Measurements from ENCODE around the gene LRTM2. TPM values are rescaled to one million over a fixed set of nuclear protein-coding genes. Genes with fewer than 3 reads are reported as not detected.

The LRTM2 gene
- total RNA-seq, 4 donors from 2014 or later, result not detected

DNA sequence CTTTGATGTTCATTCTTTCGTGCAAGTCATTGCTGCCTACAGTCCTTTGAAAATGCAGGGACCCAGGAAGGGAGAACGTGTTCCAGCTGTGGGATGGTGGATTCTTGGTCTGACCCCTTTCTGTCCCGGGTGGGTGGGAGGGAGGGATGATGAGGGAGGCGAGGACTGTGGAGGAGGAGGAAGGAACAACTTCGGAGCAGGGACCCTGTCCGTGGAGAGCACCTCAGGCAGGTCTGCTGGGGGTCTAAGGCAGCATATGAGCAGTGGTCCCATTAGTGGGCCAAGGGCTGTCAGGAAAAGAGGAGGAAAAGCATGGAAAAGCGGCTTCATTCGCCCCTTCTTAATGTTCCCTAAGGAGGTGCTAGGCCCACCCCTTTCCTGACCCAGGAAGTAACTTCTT, 62.0 kb downstream of the LRTM2 start:
- Histone ChIP-seq H3K36me3 (no peaks in the 10 kb centered on the region), H3K9me3 (no peaks in the 10 kb centered on the region), H3K4me1 (no peaks in the 10 kb centered on the region), H3K27ac (no peak overlapping the region), H3K4me3 (no peak overlapping the region), H3K27me3 (no peaks in the 10 kb centered on the region)
- intact Hi-C loops (cut with DNase I; ENCODE audit: low total_unique reads) (no loop called here), in situ Hi-C loops (cut with MboI; ENCODE audit: low pct_ligation_motif_present in 1 of 4, low pct_unique_long_range_greater_than_20kb in 1 of 4, low sequenced_read_pairs in 3 of 4) (no loop called here)
- WGBS, 2 donors (ENCODE audit: low coverage in 1 of 2), result 88% methylated on average over 8 of the region's 8 CpGs; no CpG with 5 or more reads in 1 of the 2 donors
- no peak for DNase-seq
- TF ChIP-seq, protein P1, sequence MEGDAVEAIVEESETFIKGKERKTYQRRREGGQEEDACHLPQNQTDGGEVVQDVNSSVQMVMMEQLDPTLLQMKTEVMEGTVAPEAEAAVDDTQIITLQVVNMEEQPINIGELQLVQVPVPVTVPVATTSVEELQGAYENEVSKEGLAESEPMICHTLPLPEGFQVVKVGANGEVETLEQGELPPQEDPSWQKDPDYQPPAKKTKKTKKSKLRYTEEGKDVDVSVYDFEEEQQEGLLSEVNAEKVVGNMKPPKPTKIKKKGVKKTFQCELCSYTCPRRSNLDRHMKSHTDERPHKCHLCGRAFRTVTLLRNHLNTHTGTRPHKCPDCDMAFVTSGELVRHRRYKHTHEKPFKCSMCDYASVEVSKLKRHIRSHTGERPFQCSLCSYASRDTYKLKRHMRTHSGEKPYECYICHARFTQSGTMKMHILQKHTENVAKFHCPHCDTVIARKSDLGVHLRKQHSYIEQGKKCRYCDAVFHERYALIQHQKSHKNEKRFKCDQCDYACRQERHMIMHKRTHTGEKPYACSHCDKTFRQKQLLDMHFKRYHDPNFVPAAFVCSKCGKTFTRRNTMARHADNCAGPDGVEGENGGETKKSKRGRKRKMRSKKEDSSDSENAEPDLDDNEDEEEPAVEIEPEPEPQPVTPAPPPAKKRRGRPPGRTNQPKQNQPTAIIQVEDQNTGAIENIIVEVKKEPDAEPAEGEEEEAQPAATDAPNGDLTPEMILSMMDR (IDR thresholded peaks at IDR 0.05), result no peak
- TF ChIP-seq POLR2A (IDR thresholded peaks at IDR 0.05) (no peak), POLR2AphosphoS5 (IDR thresholded peaks at IDR 0.05) (no peak), EP300 (IDR thresholded peaks at IDR 0.05; ENCODE audit: low read depth) (no peak)

DNA sequence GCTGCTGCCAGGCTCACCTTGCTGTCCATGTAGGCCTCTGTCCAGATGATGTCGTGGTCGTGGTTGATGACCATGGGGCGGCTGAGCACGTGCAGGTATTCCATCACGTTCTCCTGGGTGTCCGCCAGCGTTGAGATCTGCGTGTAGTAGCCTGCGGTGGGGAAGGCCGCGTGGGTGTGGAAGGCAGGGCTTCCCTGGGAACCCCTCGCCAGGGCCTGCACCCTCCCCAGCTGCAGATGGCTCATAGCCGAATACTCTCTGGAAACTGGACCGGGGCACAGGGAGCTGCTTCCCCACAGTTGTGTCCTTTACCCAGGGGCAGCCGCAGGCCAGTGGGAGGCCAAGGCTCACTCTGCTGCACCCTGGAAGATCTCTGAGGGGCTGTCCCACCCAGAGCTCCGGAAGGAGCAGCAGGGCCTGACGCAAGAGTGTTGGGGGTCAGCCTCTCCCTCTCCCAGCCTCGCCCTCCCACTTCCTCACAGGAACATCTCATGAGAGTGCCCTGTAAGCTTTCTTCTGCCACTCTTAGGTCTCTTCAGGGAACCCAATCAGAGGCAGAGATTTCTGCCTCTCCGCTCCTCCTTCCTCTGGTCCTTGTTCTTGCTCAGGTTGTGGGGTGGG, 62.6 kb downstream of the LRTM2 start:
- Histone ChIP-seq H3K27ac (no peak overlapping the region), H3K4me1 (no peaks in the 10 kb centered on the region), H3K36me3 (no peaks in the 10 kb centered on the region), H3K9me3 (no peaks in the 10 kb centered on the region), H3K27me3 (no peaks in the 10 kb centered on the region), H3K4me3 (no peak overlapping the region)
- WGBS, 2 donors (ENCODE audit: low coverage in 1 of 2), result 86% methylated on average over 19 of the region's 19 CpGs; no CpG with 5 or more reads in 1 of the 2 donors
- in situ Hi-C loops (cut with MboI; ENCODE audit: low pct_ligation_motif_present in 1 of 4, low pct_unique_long_range_greater_than_20kb in 1 of 4, low sequenced_read_pairs in 3 of 4) (no loop called here), intact Hi-C loops (cut with DNase I; ENCODE audit: low total_unique reads) (no loop called here)
- TF ChIP-seq, protein P1 (IDR thresholded peaks at IDR 0.05), result no peak
- TF ChIP-seq POLR2A (IDR thresholded peaks at IDR 0.05), result no peak
- TF ChIP-seq EP300 (IDR thresholded peaks at IDR 0.05; ENCODE audit: low read depth), result no peak
- no peak for TF ChIP-seq POLR2AphosphoS5 (IDR thresholded peaks at IDR 0.05)
- DNase-seq, result no peak

- intact Hi-C loops (cut with DNase I; ENCODE audit: low total_unique reads) (no loop called here), in situ Hi-C loops (cut with MboI; ENCODE audit: low pct_ligation_motif_present in 1 of 4, low pct_unique_long_range_greater_than_20kb in 1 of 4, low sequenced_read_pairs in 3 of 4) (no loop called here)
- Histone ChIP-seq H3K27me3 (no peaks in the 10 kb centered on the region), H3K36me3 (no peaks in the 10 kb centered on the region), H3K9me3 (no peaks in the 10 kb centered on the region), H3K4me1 (no peaks in the 10 kb centered on the region), H3K4me3 (no peak overlapping the region), H3K27ac (no peak overlapping the region)
- DNase-seq, result no peak
- TF ChIP-seq POLR2A (IDR thresholded peaks at IDR 0.05), result no peak
- TF ChIP-seq, protein P1 (IDR thresholded peaks at IDR 0.05), result no peak
- TF ChIP-seq EP300 (IDR thresholded peaks at IDR 0.05; ENCODE audit: low read depth), result no peak
- TF ChIP-seq POLR2AphosphoS5 (IDR thresholded peaks at IDR 0.05), result no peak
- 85% methylated on average over 8 of the region's 8 CpGs; no CpG with 5 or more reads in 1 of the 2 donors for WGBS, 2 donors (ENCODE audit: low coverage in 1 of 2)
Observed at GRCh38 chr12:1883513-1883912, 63.1 kb downstream of the LRTM2 start.

DNA sequence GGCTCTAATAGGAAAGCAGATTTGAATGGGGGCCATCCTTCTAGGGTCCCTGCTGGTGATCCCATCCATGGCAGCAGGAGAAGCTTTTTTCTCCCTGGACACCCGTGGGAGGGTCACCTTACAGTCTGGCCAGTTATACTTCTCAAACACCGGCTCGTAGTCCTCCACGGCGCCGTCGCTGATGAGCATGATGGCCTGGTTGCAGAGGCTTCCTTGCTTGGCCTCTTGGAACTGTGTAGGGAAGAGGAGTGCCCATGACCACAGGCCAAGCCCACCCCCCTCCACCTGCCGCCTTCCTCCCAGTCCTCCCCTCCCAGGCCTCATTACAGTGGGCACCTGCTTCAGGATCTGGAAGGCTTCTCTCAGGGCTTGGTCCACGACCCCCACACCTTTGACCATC, 64.3 kb downstream of the LRTM2 start:
- H3K4me1 ChIP-seq, result no peaks in the 10 kb centered on the region

More for the DNA sequence above, 64.3 kb downstream of the LRTM2 start:
- no peaks in the 10 kb centered on the region for H3K36me3 ChIP-seq
- DNase-seq, result no peak
- TF ChIP-seq POLR2A (IDR thresholded peaks at IDR 0.05) (no peak), POLR2AphosphoS5 (IDR thresholded peaks at IDR 0.05) (no peak), EP300 (IDR thresholded peaks at IDR 0.05; ENCODE audit: low read depth) (no peak)
- TF ChIP-seq, protein P1 (IDR thresholded peaks at IDR 0.05), result no peak
- in situ Hi-C loops (cut with MboI; ENCODE audit: low pct_ligation_motif_present in 1 of 4, low pct_unique_long_range_greater_than_20kb in 1 of 4, low sequenced_read_pairs in 3 of 4) (no loop called here), intact Hi-C loops (cut with DNase I; ENCODE audit: low total_unique reads) (no loop called here)
- H3K27ac ChIP-seq, result no peak overlapping the region
- no peak overlapping the region for H3K4me3 ChIP-seq
- H3K9me3 ChIP-seq, result no peaks in the 10 kb centered on the region
- no peaks in the 10 kb centered on the region for H3K27me3 ChIP-seq
- WGBS, 2 donors (ENCODE audit: low coverage in 1 of 2), result 86% methylated on average over 9 of the region's 9 CpGs; no CpG with 5 or more reads in 1 of the 2 donors

All from transverse colon (tissue), 4 donors.